K562 (cell line): ENCODE results near the gene CCDC27. TPM values are rescaled to one million over a fixed set of nuclear protein-coding genes. Genes with fewer than 3 reads are reported as not detected.

Experiments used
- C11orf30 ChIP-seq: fragments of 450-650 bp; IDR thresholded peaks from 2 replicates; pipeline ENCODE4 v1.6.1; 2016; ENCODE audit warnings: low read depth, mild to moderate bottlenecking
- DMBX1 ChIP-seq: fragments of 250-450 bp; sonication (Bioruptor Pico); IDR thresholded peaks from 2 replicates; pipeline ENCODE4 v1.8.0; 2022; ENCODE audit warnings: inconsistent platforms, mild to moderate bottlenecking, moderate library complexity, borderline replicate concordance
- NFE2 ChIP-seq: IDR thresholded peaks from 2 replicates; pipeline ENCODE4 v1.6.1; 2014; ENCODE audit warnings: antibody characterized with exemption, low read depth
- YY1 ChIP-seq, 3 experiments: IDR thresholded peaks; 2 replicates each; pipeline ENCODE4 v1.6.1; 2011; ENCODE audit warnings: low read length in 2 of 3, mild to moderate bottlenecking in 2 of 3, moderate library complexity in 2 of 3, borderline replicate concordance in 1 of 3, control low read depth in 1 of 3, low read depth in 1 of 3; ENCODE audit not compliant: insufficient read depth in 3 of 3, insufficient replicate concordance in 2 of 3, control insufficient read depth in 1 of 3, insufficient read length in 1 of 3; ENCODE audit errors: extremely low read depth in 1 of 3
- polyA plus RNA-seq, 8 experiments: library from polyadenylated mRNA; depleted of rRNA in 4 of 8; stranded (reverse) in 5 of 8; unstranded in 3 of 8; fragments of >200 nt; fragmentation: Nextera tagmentation in 2 of 8; fragmentation: Illumina TruSeq in 1 of 8; extraction: Ambion mirVana in 2 of 8; extraction: Trizol in 1 of 8; gene quantifications; 2 replicates each; pipeline versions ENCODE4 v1.2.1 to v1.2.3, GENCODE V29; 2011 to 2014; ENCODE audit warnings: inconsistent platforms in 1 of 8, missing spikeins in 1 of 8
- total RNA-seq, 7 experiments: library from RNA; depleted of rRNA in 6 of 7; stranded (reverse); fragments of >200 nt in 6 of 7; fragmentation: Illumina TruSeq in 2 of 7; extraction: Trizol in 2 of 7; gene quantifications; 2 replicates each; pipeline versions ENCODE4 v1.2.1 to v1.2.3, GENCODE V29; 2011 to 2021; ENCODE audit warnings: low replicate concordance in 1 of 7
- TF ChIP-seq, protein P1 (sequence below), 2 experiments: IDR thresholded peaks; 2 replicates each; pipeline ENCODE4 v1.6.1; 2011; ENCODE audit warnings: borderline replicate concordance in 1 of 2, control low read depth in 1 of 2, low read depth in 1 of 2, low read length in 1 of 2, mild to moderate bottlenecking in 1 of 2, mixed read lengths in 1 of 2, moderate library complexity in 1 of 2; ENCODE audit not compliant: insufficient read depth in 1 of 2, insufficient read length in 1 of 2, poor library complexity in 1 of 2, severe bottlenecking in 1 of 2; ENCODE audit errors: extremely low read depth in 1 of 2
- TF ChIP-seq, protein P2 (sequence below): fragments of 450-650 bp; IDR thresholded peaks from 2 replicates; pipeline ENCODE4 v1.6.1; 2016; ENCODE audit warnings: mild to moderate bottlenecking, moderate library complexity
- TF ChIP-seq, protein P3 (sequence below): fragments of 200-800 bp; sonication (Bioruptor generic); IDR thresholded peaks from 2 replicates; pipeline ENCODE4 v1.6.1; 2016; ENCODE audit warnings: missing genetic modification characterization, missing compliant biosample characterization

The CCDC27 gene
- total and polyA plus RNA-seq, 9 of the 15 experiments (the other 6 are each of a cell fraction or from before 2014, with no cell fraction given): 0.01 to 0.04 TPM; not detected in 7

DNA sequence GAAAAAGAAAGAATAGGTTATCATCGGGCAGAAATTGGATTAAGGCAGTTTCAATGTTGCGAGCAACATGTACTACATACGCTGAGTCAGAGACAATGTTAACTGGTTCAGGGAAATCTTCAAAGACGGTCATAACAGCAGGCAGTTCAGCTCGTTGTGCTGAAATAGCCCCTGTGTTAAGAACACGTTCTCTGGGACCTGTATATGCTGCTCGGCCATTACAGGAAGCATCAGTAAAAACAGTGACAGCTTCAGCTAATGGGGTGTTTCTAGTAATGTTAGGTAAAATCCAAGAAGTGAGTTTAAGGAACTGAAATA lies 52.3 kb downstream of the CCDC27 start (continued):
- TF ChIP-seq, protein P1, sequence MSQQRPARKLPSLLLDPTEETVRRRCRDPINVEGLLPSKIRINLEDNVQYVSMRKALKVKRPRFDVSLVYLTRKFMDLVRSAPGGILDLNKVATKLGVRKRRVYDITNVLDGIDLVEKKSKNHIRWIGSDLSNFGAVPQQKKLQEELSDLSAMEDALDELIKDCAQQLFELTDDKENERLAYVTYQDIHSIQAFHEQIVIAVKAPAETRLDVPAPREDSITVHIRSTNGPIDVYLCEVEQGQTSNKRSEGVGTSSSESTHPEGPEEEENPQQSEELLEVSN (IDR thresholded peaks at IDR 0.05; ENCODE audit: borderline replicate concordance in 1 of 2, extremely low read depth in 1 of 2, insufficient read depth in 1 of 2, insufficient read length in 1 of 2, low read depth in 1 of 2, low read length in 1 of 2, poor library complexity in 1 of 2, severe bottlenecking in 1 of 2): peak in 1 of 2 experiments; percentile 15
- peak; percentile 51 for TF ChIP-seq C11orf30
- TF ChIP-seq NFE2: peak; percentile 63
- TF ChIP-seq, protein P2, sequence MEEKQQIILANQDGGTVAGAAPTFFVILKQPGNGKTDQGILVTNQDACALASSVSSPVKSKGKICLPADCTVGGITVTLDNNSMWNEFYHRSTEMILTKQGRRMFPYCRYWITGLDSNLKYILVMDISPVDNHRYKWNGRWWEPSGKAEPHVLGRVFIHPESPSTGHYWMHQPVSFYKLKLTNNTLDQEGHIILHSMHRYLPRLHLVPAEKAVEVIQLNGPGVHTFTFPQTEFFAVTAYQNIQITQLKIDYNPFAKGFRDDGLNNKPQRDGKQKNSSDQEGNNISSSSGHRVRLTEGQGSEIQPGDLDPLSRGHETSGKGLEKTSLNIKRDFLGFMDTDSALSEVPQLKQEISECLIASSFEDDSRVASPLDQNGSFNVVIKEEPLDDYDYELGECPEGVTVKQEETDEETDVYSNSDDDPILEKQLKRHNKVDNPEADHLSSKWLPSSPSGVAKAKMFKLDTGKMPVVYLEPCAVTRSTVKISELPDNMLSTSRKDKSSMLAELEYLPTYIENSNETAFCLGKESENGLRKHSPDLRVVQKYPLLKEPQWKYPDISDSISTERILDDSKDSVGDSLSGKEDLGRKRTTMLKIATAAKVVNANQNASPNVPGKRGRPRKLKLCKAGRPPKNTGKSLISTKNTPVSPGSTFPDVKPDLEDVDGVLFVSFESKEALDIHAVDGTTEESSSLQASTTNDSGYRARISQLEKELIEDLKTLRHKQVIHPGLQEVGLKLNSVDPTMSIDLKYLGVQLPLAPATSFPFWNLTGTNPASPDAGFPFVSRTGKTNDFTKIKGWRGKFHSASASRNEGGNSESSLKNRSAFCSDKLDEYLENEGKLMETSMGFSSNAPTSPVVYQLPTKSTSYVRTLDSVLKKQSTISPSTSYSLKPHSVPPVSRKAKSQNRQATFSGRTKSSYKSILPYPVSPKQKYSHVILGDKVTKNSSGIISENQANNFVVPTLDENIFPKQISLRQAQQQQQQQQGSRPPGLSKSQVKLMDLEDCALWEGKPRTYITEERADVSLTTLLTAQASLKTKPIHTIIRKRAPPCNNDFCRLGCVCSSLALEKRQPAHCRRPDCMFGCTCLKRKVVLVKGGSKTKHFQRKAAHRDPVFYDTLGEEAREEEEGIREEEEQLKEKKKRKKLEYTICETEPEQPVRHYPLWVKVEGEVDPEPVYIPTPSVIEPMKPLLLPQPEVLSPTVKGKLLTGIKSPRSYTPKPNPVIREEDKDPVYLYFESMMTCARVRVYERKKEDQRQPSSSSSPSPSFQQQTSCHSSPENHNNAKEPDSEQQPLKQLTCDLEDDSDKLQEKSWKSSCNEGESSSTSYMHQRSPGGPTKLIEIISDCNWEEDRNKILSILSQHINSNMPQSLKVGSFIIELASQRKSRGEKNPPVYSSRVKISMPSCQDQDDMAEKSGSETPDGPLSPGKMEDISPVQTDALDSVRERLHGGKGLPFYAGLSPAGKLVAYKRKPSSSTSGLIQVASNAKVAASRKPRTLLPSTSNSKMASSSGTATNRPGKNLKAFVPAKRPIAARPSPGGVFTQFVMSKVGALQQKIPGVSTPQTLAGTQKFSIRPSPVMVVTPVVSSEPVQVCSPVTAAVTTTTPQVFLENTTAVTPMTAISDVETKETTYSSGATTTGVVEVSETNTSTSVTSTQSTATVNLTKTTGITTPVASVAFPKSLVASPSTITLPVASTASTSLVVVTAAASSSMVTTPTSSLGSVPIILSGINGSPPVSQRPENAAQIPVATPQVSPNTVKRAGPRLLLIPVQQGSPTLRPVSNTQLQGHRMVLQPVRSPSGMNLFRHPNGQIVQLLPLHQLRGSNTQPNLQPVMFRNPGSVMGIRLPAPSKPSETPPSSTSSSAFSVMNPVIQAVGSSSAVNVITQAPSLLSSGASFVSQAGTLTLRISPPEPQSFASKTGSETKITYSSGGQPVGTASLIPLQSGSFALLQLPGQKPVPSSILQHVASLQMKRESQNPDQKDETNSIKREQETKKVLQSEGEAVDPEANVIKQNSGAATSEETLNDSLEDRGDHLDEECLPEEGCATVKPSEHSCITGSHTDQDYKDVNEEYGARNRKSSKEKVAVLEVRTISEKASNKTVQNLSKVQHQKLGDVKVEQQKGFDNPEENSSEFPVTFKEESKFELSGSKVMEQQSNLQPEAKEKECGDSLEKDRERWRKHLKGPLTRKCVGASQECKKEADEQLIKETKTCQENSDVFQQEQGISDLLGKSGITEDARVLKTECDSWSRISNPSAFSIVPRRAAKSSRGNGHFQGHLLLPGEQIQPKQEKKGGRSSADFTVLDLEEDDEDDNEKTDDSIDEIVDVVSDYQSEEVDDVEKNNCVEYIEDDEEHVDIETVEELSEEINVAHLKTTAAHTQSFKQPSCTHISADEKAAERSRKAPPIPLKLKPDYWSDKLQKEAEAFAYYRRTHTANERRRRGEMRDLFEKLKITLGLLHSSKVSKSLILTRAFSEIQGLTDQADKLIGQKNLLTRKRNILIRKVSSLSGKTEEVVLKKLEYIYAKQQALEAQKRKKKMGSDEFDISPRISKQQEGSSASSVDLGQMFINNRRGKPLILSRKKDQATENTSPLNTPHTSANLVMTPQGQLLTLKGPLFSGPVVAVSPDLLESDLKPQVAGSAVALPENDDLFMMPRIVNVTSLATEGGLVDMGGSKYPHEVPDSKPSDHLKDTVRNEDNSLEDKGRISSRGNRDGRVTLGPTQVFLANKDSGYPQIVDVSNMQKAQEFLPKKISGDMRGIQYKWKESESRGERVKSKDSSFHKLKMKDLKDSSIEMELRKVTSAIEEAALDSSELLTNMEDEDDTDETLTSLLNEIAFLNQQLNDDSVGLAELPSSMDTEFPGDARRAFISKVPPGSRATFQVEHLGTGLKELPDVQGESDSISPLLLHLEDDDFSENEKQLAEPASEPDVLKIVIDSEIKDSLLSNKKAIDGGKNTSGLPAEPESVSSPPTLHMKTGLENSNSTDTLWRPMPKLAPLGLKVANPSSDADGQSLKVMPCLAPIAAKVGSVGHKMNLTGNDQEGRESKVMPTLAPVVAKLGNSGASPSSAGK: peak; percentile 7; the same call in 1 of the 2 replicates
- TF ChIP-seq, protein P3, sequence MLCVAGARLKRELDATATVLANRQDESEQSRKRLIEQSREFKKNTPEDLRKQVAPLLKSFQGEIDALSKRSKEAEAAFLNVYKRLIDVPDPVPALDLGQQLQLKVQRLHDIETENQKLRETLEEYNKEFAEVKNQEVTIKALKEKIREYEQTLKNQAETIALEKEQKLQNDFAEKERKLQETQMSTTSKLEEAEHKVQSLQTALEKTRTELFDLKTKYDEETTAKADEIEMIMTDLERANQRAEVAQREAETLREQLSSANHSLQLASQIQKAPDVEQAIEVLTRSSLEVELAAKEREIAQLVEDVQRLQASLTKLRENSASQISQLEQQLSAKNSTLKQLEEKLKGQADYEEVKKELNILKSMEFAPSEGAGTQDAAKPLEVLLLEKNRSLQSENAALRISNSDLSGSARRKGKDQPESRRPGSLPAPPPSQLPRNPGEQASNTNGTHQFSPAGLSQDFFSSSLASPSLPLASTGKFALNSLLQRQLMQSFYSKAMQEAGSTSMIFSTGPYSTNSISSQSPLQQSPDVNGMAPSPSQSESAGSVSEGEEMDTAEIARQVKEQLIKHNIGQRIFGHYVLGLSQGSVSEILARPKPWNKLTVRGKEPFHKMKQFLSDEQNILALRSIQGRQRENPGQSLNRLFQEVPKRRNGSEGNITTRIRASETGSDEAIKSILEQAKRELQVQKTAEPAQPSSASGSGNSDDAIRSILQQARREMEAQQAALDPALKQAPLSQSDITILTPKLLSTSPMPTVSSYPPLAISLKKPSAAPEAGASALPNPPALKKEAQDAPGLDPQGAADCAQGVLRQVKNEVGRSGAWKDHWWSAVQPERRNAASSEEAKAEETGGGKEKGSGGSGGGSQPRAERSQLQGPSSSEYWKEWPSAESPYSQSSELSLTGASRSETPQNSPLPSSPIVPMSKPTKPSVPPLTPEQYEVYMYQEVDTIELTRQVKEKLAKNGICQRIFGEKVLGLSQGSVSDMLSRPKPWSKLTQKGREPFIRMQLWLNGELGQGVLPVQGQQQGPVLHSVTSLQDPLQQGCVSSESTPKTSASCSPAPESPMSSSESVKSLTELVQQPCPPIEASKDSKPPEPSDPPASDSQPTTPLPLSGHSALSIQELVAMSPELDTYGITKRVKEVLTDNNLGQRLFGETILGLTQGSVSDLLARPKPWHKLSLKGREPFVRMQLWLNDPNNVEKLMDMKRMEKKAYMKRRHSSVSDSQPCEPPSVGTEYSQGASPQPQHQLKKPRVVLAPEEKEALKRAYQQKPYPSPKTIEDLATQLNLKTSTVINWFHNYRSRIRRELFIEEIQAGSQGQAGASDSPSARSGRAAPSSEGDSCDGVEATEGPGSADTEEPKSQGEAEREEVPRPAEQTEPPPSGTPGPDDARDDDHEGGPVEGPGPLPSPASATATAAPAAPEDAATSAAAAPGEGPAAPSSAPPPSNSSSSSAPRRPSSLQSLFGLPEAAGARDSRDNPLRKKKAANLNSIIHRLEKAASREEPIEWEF: peak; percentile 36; the same call in 1 of the 2 replicates
- peak in 1 of 3 experiments; percentile 46 for TF ChIP-seq YY1 (IDR thresholded peaks at IDR 0.05; ENCODE audit: borderline replicate concordance in 1 of 3, control insufficient read depth in 1 of 3, extremely low read depth in 1 of 3, insufficient read depth in 3 of 3, insufficient read length in 1 of 3, insufficient replicate concordance in 2 of 3, low read depth in 1 of 3, low read length in 2 of 3)
- peak; percentile 20; the same call in 1 of the 2 replicates for TF ChIP-seq DMBX1 (CRISPR knock-in tag)
